Measurements from ENCODE around the gene MARCHF5. TPM values are rescaled to one million over a fixed set of nuclear protein-coding genes. Genes with fewer than 3 reads are reported as not detected.

The MARCHF5 gene
- total and polyA plus RNA-seq, 2 of the 8 experiments (the other 6 are each of a cell fraction or from before 2014, with no cell fraction given), result 8.7 to 26.8 TPM

DNA sequence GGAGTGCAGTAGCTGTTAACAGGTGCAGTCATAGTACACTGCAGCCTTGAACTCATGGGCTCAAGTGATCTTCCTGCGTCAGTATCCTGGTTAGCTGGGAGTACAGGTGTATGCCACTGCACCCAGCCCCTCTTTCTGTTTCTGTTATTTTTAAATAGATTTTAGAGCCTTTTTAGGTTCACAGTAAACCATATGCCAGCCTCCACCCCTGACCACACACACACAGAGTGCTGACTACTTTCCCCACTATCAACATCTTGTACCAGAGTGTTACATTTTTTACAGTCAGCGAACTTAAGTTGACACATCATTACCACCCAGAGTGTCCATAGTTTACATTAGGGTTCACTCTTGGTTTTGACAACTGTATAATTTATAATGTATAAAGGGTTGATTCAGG lies 32.1 kb downstream of the MARCHF5 start:
- whole genome bisulfite sequencing, 2 experiments (ENCODE audit: extremely low coverage in 1 of 2, insufficient coverage in 1 of 2, insufficient read length in 1 of 2, insufficient replicate concordance in 2 of 2, low coverage in 1 of 2, low lambda C conversion rate in 2 of 2, missing lambda C conversion rate in 1 of 2), result 81% methylated on average over 2 of the region's 2 CpGs; no CpG with 5 or more reads in 1 of the 2 experiments
- H4K8ac ChIP-seq (ENCODE audit: extremely low read depth, insufficient read depth, low read length), result no peak overlapping the region
- no peak overlapping the region for H4K91ac ChIP-seq (replicated peaks; ENCODE audit: insufficient read length, low read length)
- H3K56ac ChIP-seq (replicated peaks; ENCODE audit: insufficient read length, low read depth, low read length), result no peak overlapping the region
- no peak overlapping the region for H2BK12ac ChIP-seq (ENCODE audit: low read depth, low read length)
- H3K23ac ChIP-seq (ENCODE audit: insufficient read length), result no peak overlapping the region
- no peak overlapping the region for H3K18ac ChIP-seq (ENCODE audit: extremely low read depth, low read length)
- no peaks in the 10 kb centered on the region for H3K4me1 ChIP-seq (replicated peaks in 1 of 4; ENCODE audit: control insufficient read depth in 3 of 4, insufficient read depth in 4 of 4, low read length in 3 of 4)
- H3K14ac ChIP-seq (ENCODE audit: insufficient read length), result no peak overlapping the region
- H2AFZ ChIP-seq (ENCODE audit: low read length), result no peak overlapping the region
- TF ChIP-seq GTF2F1 (IDR thresholded peaks at IDR 0.05; ENCODE audit: borderline replicate concordance, low read depth, low read length) (no peak), CREB1 (IDR thresholded peaks at IDR 0.05) (no peak), YY1 (IDR thresholded peaks at IDR 0.05; ENCODE audit: low read depth, low read length) (no peak), CHD2 (IDR thresholded peaks at IDR 0.05; ENCODE audit: low read length) (no peak), TCF12 (IDR thresholded peaks at IDR 0.05; ENCODE audit: low read depth, low read length) (no peak), TBP (IDR thresholded peaks at IDR 0.05; ENCODE audit: low read depth, low read length) (no peak), SIX5 (IDR thresholded peaks at IDR 0.05; ENCODE audit: low read depth, low read length) (no peak), SP1 (IDR thresholded peaks at IDR 0.05; ENCODE audit: low read depth, low read length) (no peak), JUND (IDR thresholded peaks at IDR 0.05; ENCODE audit: low read length) (no peak), BCL11A (IDR thresholded peaks at IDR 0.05; ENCODE audit: low read depth in 2 of 2, low read length in 2 of 2) (no peak), EZH2 (IDR thresholded peaks at IDR 0.05; ENCODE audit: low read depth, low read length, severe bottlenecking) (no peak), EGR1 (IDR thresholded peaks at IDR 0.05; ENCODE audit: borderline replicate concordance, low read depth, low read length) (no peak), SIN3A (conservative IDR thresholded peaks at IDR 0.05 in 1 of 2, IDR thresholded peaks at IDR 0.05 in 1 of 2; ENCODE audit: low read depth in 1 of 2, low read length in 2 of 2) (no peak)
- no peak overlapping the region for H4K5ac ChIP-seq (ENCODE audit: insufficient read length, low read depth, low read length)
- H3K9ac ChIP-seq (replicated peaks in 1 of 4; ENCODE audit: extremely low read depth in 1 of 4, low read depth in 3 of 4, low read length in 3 of 4), result no peak overlapping the region
- no peaks in the 10 kb centered on the region for H3K9me3 ChIP-seq (ENCODE audit: insufficient read depth in 2 of 2, low read depth in 1 of 2, low read length in 1 of 2)
- H3K36me3 ChIP-seq (ENCODE audit: control insufficient read depth in 2 of 4, insufficient read depth in 4 of 4, low read length in 3 of 4), result peaks cover 0 to 4% (median 0%) of the 10 kb centered on the region in 4 experiments; a peak in 1 of 8 replicates
- no peak overlapping the region for H2BK15ac ChIP-seq (ENCODE audit: low read length)
- no peak overlapping the region for H3K4me3 ChIP-seq (ENCODE audit: extremely low read depth in 1 of 4, insufficient read depth in 2 of 4, low read depth in 3 of 4, low read length in 4 of 4)
- H2BK20ac ChIP-seq (ENCODE audit: low read length), result no peak overlapping the region
- no peak overlapping the region for H2AK5ac ChIP-seq (ENCODE audit: low read depth, low read length)
- H2BK120ac ChIP-seq (replicated peaks; ENCODE audit: low read depth, low read length), result no peak overlapping the region
- no peaks in the 10 kb centered on the region for H3K27me3 ChIP-seq (replicated peaks in 1 of 4; ENCODE audit: control insufficient read depth in 3 of 4, extremely low read depth in 1 of 4, insufficient read depth in 3 of 4, low read length in 3 of 4)
- ChIA-PET CTCF (ENCODE audit: partially characterized antibody) (interaction anchor here (0.9 kb wide), 1 partner anchor 17 kb away, joined by 3 read pairs; no protein-coding TSS in a partner anchor), POLR2A (ENCODE audit: partially characterized antibody) (no interaction called here)
- H3K79me2 ChIP-seq (ENCODE audit: control insufficient read depth in 1 of 2, insufficient read depth in 2 of 2, low read length in 2 of 2), result peaks cover 0 to 61% of the 10 kb centered on the region in 2 experiments; a peak in 2 of 4 replicates
- H3K27ac ChIP-seq (ENCODE audit: low read depth, low read length), result no peak overlapping the region
- H3K79me1 ChIP-seq (ENCODE audit: low read depth, low read length), result peaks cover 3% of the 10 kb centered on the region; the same call in 1 of the 2 replicates
- no peak overlapping the region for H2BK5ac ChIP-seq (ENCODE audit: low read depth, low read length)
- H3K23me2 ChIP-seq (ENCODE audit: low read depth, low read length), result no peaks in the 10 kb centered on the region
- peaks cover 0 to 6% of the 10 kb centered on the region in 2 experiments for H4K20me1 ChIP-seq (replicated peaks in 1 of 2; ENCODE audit: control insufficient read depth in 1 of 2, insufficient read depth in 2 of 2, low read length in 2 of 2)
- DNase-seq (ENCODE audit: low read depth in 1 of 2, low spot score in 2 of 2) (no peak), FAIRE-seq (no peak)
- H3K4ac ChIP-seq (replicated peaks; ENCODE audit: insufficient read length, low read depth, low read length), result no peak overlapping the region
- no peak overlapping the region for H3K4me2 ChIP-seq (ENCODE audit: insufficient read depth in 1 of 2, low read depth in 2 of 2, low read length in 2 of 2)

All from H1 (cell line).